ENCODE results near the gene CSNK1E. TPM values are rescaled to one million over a fixed set of nuclear protein-coding genes. Genes with fewer than 3 reads are reported as not detected.

CSNK1E gene
- polyA plus RNA-seq, 1 donor from 2014 or later = 12.6 TPM

DNA sequence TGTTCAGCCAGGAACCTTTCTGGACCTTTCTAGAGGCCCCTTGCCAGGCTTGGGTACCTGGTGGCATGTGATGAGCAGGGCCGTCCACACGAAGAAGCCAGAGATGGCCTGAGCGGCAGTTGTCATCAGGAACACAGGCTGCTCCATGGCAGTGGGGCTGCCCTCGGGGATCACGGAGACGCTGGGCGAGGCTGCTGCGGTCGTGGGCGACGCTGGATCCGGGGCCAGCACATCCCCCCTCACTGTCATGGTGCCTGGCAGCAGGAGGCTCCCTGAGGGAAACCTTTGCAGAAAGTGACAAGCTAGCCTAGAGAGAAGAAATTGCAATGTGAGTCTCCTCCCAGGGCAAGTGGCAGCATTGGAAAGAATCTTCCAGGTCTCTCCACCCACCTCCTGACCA lies 69.5 kb downstream of the CSNK1E start:
- no peaks in the 10 kb centered on the region for H3K9me3 Mint-ChIP-seq
- H3K36me3 Mint-ChIP-seq = peaks cover 12% of the 10 kb centered on the region
- no peak overlapping the region for H3K4me3 Mint-ChIP-seq
- peaks cover 3 to 8% (median 6%) of the 10 kb centered on the region in 3 donors for H3K4me1 Mint-ChIP-seq
- H3K27ac Mint-ChIP-seq = peak overlapping the region in 1 of 3 donors; percentile 57
- H3K27me3 Mint-ChIP-seq = no peaks in the 10 kb centered on the region

- no peaks in the 10 kb centered on the region for H3K27me3 Mint-ChIP-seq
- H3K36me3 Mint-ChIP-seq = peaks cover 14% of the 10 kb centered on the region
- H3K4me1 Mint-ChIP-seq = peaks cover 3 to 9% (median 6%) of the 10 kb centered on the region in 3 donors
- H3K9me3 Mint-ChIP-seq = no peaks in the 10 kb centered on the region
- H3K4me3 Mint-ChIP-seq = no peak overlapping the region
- H3K27ac Mint-ChIP-seq = peak overlapping the region in 1 of 3 donors; percentile 76
These were observed 70.5 kb downstream of the CSNK1E start for GRCh38 chr22:38246692-38247091.

DNA sequence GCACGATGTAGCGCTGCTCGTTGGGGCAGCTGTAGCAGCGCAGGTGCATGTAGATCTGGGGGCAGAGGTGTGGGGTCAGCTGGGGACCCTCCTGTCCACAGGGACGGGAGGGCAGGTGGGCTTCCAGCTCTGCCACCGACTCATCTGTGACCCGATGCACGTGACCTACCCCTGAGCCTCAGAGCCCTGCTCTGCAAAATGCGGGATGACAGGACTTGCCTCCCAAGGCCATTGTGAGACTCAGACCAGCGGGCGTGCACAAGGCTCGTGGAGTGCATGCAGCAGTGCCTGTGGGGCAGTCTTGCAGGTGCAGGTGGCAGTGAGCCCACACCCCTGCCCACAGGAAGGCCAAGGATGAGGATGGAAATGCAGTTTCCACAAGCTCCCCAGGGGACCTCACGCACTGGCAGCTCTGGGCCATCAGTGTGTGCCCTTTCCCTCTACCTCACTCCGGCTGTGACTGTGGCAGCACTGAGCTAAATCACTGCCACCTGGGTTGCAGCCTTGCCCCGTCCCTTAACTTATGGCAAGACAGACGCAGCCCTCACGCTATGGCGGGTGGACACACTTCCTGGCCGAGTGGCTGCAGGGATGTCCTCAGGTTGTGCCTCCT lies 71.1 kb downstream of the CSNK1E start:
- no peaks in the 10 kb centered on the region for H3K27me3 Mint-ChIP-seq
- H3K36me3 Mint-ChIP-seq = peaks cover 14% of the 10 kb centered on the region
- peaks cover 3 to 9% (median 6%) of the 10 kb centered on the region in 3 donors for H3K4me1 Mint-ChIP-seq
- H3K4me3 Mint-ChIP-seq = peak overlapping the region in 1 of 4 donors; percentile 66
- H3K27ac Mint-ChIP-seq = peak overlapping the region in 1 of 3 donors; percentile 16
- H3K9me3 Mint-ChIP-seq = no peaks in the 10 kb centered on the region

DNA sequence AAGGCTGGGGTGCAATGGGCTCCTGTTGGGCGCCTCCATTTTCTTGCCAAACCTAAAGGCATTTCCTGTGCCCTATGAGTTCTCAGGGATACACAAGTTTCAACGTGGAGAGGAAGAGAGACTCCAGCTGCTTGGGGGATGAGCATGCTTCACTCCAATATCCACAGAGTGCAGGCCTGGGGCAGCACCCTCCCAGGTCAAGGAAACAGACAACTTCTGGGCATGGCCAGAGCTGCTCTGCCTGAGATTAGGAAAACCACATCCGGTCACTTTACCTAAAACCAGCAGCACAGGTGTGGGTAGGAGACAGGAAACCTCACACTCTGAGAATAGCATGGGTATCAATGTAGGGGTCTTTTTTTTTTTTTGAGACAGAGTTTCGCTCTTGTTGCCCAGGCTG lies 73.1 kb downstream of the CSNK1E start:
- H3K27ac Mint-ChIP-seq = no peak overlapping the region
- no peaks in the 10 kb centered on the region for H3K27me3 Mint-ChIP-seq
- peaks cover 15% of the 10 kb centered on the region for H3K36me3 Mint-ChIP-seq
- H3K4me3 Mint-ChIP-seq = peak overlapping the region in 2 of 4 donors; percentile 65 to 75
- H3K9me3 Mint-ChIP-seq = no peaks in the 10 kb centered on the region
- peaks cover 0 to 9% (median 3%) of the 10 kb centered on the region in 3 donors for H3K4me1 Mint-ChIP-seq

DNA sequence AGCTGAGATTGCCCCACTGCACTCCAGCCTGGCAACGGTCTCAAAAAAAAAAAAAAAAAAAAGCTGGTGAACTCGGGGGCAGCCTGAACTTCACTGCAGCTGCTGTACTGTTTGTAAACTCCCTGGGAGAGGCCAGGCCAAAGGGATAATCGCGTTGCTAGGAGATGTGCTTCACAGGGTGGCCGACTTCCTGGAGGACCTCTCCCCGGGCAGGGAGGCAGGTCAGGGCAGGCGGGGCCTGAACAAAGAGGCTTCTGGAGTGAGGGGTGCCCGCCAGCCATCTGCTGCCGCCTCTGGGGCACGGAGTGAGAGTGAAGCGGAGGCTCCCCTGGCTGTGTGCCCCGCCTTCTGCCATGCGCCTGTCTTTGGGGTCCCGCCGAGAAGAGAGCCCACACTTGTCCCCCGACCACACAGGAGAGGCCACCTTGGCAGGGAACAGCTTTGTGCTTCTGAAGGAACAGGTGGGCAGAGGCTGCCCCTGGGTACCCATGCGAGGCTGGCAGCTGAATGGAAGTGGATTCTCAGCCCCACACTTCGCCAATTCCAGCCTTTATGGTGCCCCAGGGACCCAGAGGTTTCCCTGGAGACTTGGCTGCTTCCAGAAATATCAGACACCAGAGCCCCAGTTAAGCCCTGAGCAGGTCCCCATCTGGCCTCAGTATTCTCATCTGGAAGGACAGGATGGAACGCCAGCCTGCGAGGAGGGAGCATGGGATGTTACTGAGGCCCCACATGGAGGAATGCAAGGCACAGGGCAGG lies 74.0 kb downstream of the CSNK1E start:
- Mint-ChIP-seq H3K36me3 (peaks cover 13% of the 10 kb centered on the region), H3K4me1 (peaks cover 0 to 8% (median 3%) of the 10 kb centered on the region in 3 donors), H3K27ac (no peak overlapping the region), H3K9me3 (no peaks in the 10 kb centered on the region), H3K4me3 (peak overlapping the region in 1 of 4 donors; percentile 67), H3K27me3 (no peaks in the 10 kb centered on the region)

DNA sequence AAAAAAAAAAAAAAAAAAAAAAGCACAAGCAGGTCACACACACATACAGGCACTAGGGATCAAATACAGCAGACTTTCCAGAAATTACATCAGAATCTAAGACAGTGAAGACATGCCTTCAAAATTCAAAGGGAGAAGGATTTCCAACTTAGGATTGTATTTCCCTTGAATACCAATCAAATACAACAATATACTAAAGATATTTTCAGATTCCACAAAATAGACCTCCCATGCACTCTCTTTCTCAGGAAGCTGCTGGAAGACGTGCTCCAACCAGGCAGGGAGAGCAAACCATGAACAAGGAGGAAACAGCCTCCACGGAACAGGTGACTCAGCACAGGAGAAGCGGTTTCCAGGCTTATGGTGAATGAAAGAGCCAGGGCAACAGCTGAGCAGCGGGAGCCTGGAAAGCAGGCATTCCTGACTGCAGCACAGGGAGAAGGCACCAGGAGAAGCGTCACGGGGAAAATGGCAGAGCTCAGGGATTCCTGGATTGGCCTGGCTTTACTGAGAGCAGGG lies 76.4 kb downstream of the CSNK1E start:
- Mint-ChIP-seq H3K36me3 (peaks cover 11% of the 10 kb centered on the region), H3K4me3 (peak overlapping the region in 1 of 4 donors; percentile 28), H3K9me3 (no peaks in the 10 kb centered on the region), H3K4me1 (peaks cover 0 to 5% (median 0%) of the 10 kb centered on the region in 3 donors), H3K27me3 (no peaks in the 10 kb centered on the region), H3K27ac (peak overlapping the region in 1 of 3 donors; percentile 57)

Other genes starting within 250 kb of the CSNK1E start
- not detected for gene SLC16A8, start 233.2 kb downstream of the CSNK1E start, polyA plus RNA-seq
- gene BAIAP2L2, start 206.7 kb downstream of the CSNK1E start, polyA plus RNA-seq = not detected
- gene PLA2G6, start 135.6 kb downstream of the CSNK1E start, polyA plus RNA-seq = 3.0 TPM
- gene MAFF, start 115.4 kb downstream of the CSNK1E start, polyA plus RNA-seq = 1.5 TPM
- gene TMEM184B, start 44.4 kb downstream of the CSNK1E start, polyA plus RNA-seq = 5.9 TPM
- gene KCNJ4, start 137.8 kb upstream of the CSNK1E start, polyA plus RNA-seq = not detected
- 0.56 TPM for gene KDELR3, start 150.7 kb upstream of the CSNK1E start, polyA plus RNA-seq
- gene DDX17, start 188.9 kb upstream of the CSNK1E start, polyA plus RNA-seq = 55.9 TPM

Data from IgD-negative memory B cell (primary cell).